ENCODE results near the gene MAP3K2.

MAP3K2 gene

GRCh38 chr2:127398239-127398590 is 10.4 kb upstream of the MAP3K2 start:
- TF ChIP-seq, protein P1, sequence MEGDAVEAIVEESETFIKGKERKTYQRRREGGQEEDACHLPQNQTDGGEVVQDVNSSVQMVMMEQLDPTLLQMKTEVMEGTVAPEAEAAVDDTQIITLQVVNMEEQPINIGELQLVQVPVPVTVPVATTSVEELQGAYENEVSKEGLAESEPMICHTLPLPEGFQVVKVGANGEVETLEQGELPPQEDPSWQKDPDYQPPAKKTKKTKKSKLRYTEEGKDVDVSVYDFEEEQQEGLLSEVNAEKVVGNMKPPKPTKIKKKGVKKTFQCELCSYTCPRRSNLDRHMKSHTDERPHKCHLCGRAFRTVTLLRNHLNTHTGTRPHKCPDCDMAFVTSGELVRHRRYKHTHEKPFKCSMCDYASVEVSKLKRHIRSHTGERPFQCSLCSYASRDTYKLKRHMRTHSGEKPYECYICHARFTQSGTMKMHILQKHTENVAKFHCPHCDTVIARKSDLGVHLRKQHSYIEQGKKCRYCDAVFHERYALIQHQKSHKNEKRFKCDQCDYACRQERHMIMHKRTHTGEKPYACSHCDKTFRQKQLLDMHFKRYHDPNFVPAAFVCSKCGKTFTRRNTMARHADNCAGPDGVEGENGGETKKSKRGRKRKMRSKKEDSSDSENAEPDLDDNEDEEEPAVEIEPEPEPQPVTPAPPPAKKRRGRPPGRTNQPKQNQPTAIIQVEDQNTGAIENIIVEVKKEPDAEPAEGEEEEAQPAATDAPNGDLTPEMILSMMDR (IDR thresholded peaks at IDR 0.05; ENCODE audit: low read depth, low read length): no peak
- Histone ChIP-seq H3K9me3 (no peaks in the 10 kb centered on the region), H3K27me3 (no peaks in the 10 kb centered on the region), H3K36me3 (no peaks in the 10 kb centered on the region), H3K4me3 (ENCODE audit: low read depth, low read length) (no peak overlapping the region), H3K4me1 (no peaks in the 10 kb centered on the region)
- peak; percentile 86 for DNase-seq

DNA sequence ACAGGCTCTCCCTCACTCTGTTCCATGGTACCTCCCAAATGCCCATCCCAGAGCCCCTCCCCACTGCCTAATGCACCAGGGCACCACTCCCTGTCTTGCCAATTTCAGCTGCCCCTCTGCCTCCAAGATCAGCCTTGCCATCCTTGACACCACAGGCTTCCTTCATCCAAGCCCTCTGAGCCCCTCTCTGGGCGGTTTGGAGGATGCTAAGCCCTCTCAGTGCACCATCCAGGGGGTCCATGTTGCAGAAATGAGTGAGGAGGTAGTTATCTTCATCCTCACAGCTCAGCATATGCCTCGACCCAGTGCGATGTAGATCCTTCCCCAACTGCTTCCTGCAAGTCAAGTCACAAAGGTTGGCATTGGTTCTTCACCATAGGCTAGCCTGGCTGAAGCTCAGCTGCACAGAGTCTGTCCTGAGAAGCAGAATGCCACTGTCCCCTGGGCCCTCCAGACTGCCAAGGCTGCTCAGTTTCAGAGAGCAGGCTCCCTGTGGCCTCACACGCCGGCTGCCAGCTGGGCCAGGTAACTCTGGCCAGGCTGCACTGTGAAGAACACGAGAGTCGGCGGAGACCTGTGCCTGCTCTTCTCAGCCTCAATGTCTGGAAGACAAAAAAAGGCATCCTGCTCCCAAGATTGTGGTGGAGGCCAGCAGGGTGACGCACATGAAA is 9.9 kb upstream of the MAP3K2 start:
- Histone ChIP-seq H3K36me3 (no peaks in the 10 kb centered on the region), H3K4me3 (ENCODE audit: low read depth, low read length) (no peak overlapping the region), H3K4me1 (no peaks in the 10 kb centered on the region), H3K9me3 (no peaks in the 10 kb centered on the region), H3K27me3 (no peaks in the 10 kb centered on the region)
- DNase-seq: no peak
- TF ChIP-seq, protein P1 (IDR thresholded peaks at IDR 0.05; ENCODE audit: low read depth, low read length): no peak

- Histone ChIP-seq H3K4me1 (no peaks in the 10 kb centered on the region), H3K4me3 (ENCODE audit: low read depth, low read length) (no peak overlapping the region), H3K36me3 (no peaks in the 10 kb centered on the region), H3K27me3 (no peaks in the 10 kb centered on the region), H3K9me3 (no peaks in the 10 kb centered on the region)
- no peak for DNase-seq
- TF ChIP-seq, protein P1 (IDR thresholded peaks at IDR 0.05; ENCODE audit: low read depth, low read length): no peak
These were observed 6.7 kb upstream of the MAP3K2 start for GRCh38 chr2:127394492-127394891.

GRCh38 chr2:127392828-127393578 is 5.2 kb upstream of the MAP3K2 start:
- Histone ChIP-seq H3K36me3 (no peaks in the 10 kb centered on the region), H3K4me1 (no peaks in the 10 kb centered on the region; the same call in 1 of the 2 replicates), H3K9me3 (no peaks in the 10 kb centered on the region), H3K4me3 (ENCODE audit: low read depth, low read length) (no peak overlapping the region), H3K27me3 (no peaks in the 10 kb centered on the region)
- DNase-seq: no peak
- TF ChIP-seq, protein P1 (IDR thresholded peaks at IDR 0.05; ENCODE audit: low read depth, low read length): no peak

DNA sequence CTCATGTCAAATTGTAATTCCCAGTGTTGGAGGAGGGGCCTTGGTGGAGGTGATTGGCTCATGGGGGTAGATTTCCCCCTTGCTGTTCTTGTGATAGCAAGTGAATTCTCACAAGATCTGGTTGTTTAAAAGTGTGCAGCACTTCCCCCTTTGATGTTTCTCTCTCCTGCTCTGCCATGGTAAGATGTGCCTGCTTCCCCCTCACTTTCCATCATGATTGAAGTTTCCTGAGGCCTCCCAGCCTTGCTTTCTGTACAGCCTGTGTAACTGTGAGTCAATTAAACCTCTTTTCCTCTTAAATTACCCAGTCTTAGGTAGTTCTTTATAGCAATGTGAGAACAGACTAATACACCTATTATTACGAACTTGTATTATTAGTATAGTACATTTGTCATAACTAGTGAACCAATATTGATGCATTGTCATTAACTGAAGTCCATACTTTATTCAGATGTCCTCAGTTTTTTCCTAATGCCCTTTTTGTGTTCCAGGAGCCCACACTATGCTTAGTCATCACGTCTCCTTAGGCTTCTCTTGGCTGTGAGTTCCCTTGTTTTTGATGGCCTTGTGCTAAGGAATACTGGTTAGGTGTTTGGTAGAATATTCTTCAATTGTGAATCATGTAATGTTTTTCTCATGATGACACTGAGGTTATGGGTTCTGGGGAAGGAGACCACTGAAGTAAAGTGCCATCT is 4.5 kb upstream of the MAP3K2 start:
- TF ChIP-seq, protein P1 (IDR thresholded peaks at IDR 0.05; ENCODE audit: low read depth, low read length): no peak
- H3K36me3 ChIP-seq: no peaks in the 10 kb centered on the region
- no peaks in the 10 kb centered on the region for H3K9me3 ChIP-seq
- H3K27me3 ChIP-seq: no peaks in the 10 kb centered on the region
- no peaks in the 10 kb centered on the region; the same call in 1 of the 2 replicates for H3K4me1 ChIP-seq
- no peak for DNase-seq
- no peak overlapping the region for H3K4me3 ChIP-seq (ENCODE audit: low read depth, low read length)

Data from BE2C (cell line).